DND-41 (cell line): ENCODE data around the gene SYNPO.

Experiments
- CTCF ChIP-seq: IDR thresholded peaks from 2 replicates; pipeline ENCODE4 v1.5.1; 2012; ENCODE audit warnings: borderline replicate concordance, low read length, moderate library complexity, mild to moderate bottlenecking; ENCODE audit not compliant: poor library complexity, severe bottlenecking; ENCODE audit errors: extremely low read depth
- EZH2 ChIP-seq: IDR thresholded peaks from 3 replicates; pipeline ENCODE4 v1.6.1; 2012; ENCODE audit warnings: borderline replicate concordance, low read depth, mild to moderate bottlenecking, moderate library complexity, low read length, inconsistent platforms; ENCODE audit not compliant: severe bottlenecking

GRCh38 chr5:150616024-150616470, 24.4 kb upstream of the SYNPO start:
- no peak for TF ChIP-seq CTCF
- no peak for TF ChIP-seq EZH2
